WERI-Rb-1 (cell line): Measurements from ENCODE around the gene HDDC3.
"Not testable (repeated sequence)": the region's sequence is repeated elsewhere in the genome, so short reads cannot be mapped to it uniquely, and the experiment has no call there.

ENCODE experiments used
- DNase-seq: peaks from one replicate; pipeline ENCODE4 v3.0.0-alpha.2; 2020
- H3K27ac ChIP-seq: fragments of 250-450 bp; sonication (Bioruptor Pico); 2 replicates; pipeline ENCODE4 v1.5.1; 2020; ENCODE audit warnings: mild to moderate bottlenecking, moderate library complexity
- H3K27me3 ChIP-seq: fragments of 250-450 bp; sonication (Bioruptor Pico); 2 replicates; pipeline ENCODE4 v1.5.1; 2021; ENCODE audit warnings: mild to moderate bottlenecking, low read depth, moderate library complexity; ENCODE audit not compliant: insufficient read depth, severe bottlenecking
- H3K36me3 ChIP-seq: fragments of 250-450 bp; sonication (Bioruptor Pico); 2 replicates; pipeline ENCODE4 v1.5.1; 2020; ENCODE audit warnings: mild to moderate bottlenecking, moderate library complexity
- H3K4me3 ChIP-seq: 2 replicates; pipeline ENCODE4 v1.5.1; 2011; ENCODE audit warnings: low read depth, mild to moderate bottlenecking, control low read depth, low read length
- H3K9me3 ChIP-seq: fragments of 250-450 bp; sonication (Bioruptor Pico); 2 replicates; pipeline ENCODE4 v1.5.1; 2021; ENCODE audit warnings: mild to moderate bottlenecking, moderate library complexity; ENCODE audit not compliant: severe bottlenecking
- CTCF ChIP-seq: IDR thresholded peaks from 2 replicates; pipeline ENCODE4 v1.5.1; 2011; ENCODE audit warnings: low read depth, mild to moderate bottlenecking, control low read depth, inconsistent platforms, low read length

HDDC3 gene

DNA sequence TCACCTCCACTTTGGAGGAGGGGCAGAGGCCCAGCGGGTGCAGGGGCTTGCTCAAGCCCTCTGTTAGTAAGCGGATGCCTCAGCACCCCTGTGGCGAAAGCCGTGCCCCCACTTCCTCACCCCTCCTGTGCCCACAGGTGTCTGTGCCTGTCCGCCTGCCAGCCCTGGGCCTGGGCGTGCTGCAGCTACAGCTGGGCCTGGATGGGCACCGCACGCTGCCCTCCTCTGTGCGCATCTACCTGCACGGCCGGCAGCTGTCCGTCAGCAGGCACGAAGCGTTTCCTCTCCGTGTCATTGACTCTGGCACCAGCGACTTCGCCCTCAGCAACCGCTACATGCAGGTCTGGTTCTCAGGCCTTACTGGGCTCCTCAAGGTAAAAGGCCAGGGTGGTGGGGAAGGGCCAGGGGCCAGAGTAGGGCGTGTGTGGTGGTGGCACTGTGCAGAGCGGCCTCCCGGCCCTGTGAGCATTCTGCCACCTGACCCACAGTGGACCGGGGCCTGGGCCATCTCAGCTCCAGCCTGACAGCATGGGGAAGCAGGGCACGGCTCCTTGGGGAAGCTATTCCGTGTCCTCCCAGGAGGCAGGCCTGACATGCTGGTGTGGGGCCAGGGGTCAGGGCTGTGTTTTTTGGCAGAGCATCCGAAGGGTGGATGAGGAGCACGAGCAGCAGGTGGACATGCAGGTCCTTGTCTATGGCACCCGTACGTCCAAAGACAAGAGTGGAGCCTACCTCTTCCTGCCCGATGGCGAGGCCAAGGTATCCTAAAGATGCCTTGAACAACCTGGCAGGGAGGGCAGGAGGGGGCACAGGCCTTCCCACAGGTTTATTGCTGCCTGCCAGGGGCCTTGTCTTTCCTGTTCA is 20.2 kb downstream of the HDDC3 start:
- Histone ChIP-seq H3K36me3 (no peaks in the 10 kb centered on the region), H3K27ac (no peak overlapping the region), H3K27me3 (peaks cover 11% of the 10 kb centered on the region), H3K4me3 (no peak overlapping the region), H3K9me3 (no peaks in the 10 kb centered on the region)
- no peak for DNase-seq
- no peak for TF ChIP-seq CTCF

DNA sequence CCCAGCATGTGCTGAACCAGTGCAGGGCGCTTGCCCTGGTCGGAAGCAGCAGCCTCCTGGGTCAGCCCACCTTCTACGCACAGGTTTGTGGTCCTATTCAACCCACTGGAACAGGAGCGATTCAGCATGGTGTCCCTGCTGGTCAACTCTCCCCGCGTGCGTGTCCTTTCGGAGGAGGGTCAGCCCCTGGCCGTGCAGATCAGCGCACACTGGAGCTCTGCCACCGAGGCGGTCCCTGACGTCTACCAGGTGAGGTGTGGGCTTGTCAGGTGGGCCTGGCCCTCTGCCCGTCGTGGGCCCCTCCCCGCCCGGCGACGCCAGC is 21.1 kb downstream of the HDDC3 start:
- Histone ChIP-seq H3K27me3 (peaks cover 16% of the 10 kb centered on the region), H3K4me3 (no peak overlapping the region), H3K9me3 (no peaks in the 10 kb centered on the region), H3K36me3 (no peaks in the 10 kb centered on the region), H3K27ac (no peak overlapping the region)
- no peak for DNase-seq
- no peak for TF ChIP-seq CTCF

- no peak for TF ChIP-seq CTCF
- no peak for DNase-seq
- H3K36me3 ChIP-seq = no peaks in the 10 kb centered on the region
- peaks cover 21% of the 10 kb centered on the region for H3K27me3 ChIP-seq
- H3K9me3 ChIP-seq = no peaks in the 10 kb centered on the region
- no peak overlapping the region for H3K4me3 ChIP-seq
- H3K27ac ChIP-seq = no peak overlapping the region
Measured at GRCh38 chr15:90910441-90911301, 21.7 kb downstream of the HDDC3 start.

GRCh38 chr15:90909976-90910375 is 22.4 kb downstream of the HDDC3 start:
- no peak for DNase-seq
- no peak overlapping the region for H3K4me3 ChIP-seq
- no peaks in the 10 kb centered on the region for H3K9me3 ChIP-seq
- H3K36me3 ChIP-seq = no peaks in the 10 kb centered on the region
- peaks cover 25% of the 10 kb centered on the region for H3K27me3 ChIP-seq
- no peak overlapping the region for H3K27ac ChIP-seq
- no peak for TF ChIP-seq CTCF

DNA sequence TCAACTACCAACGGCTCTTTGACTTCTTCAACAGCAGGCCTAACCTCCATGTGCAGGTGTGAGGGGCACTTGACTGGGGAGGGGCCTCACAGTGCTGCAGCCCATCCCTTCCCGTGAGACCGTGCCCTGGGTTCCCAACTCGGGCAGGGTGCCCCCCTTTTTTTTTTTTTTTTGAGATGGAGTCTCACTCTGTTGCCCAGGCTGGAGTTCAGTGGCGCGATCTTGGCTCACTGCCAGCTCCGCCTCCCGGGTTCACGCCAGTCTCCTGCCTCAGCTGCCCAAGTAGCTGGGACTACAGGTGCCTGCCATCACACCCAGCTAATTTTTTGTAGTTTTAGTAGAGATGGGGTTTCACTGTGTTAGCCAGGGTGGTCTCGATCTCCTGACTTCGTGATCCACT is 22.9 kb downstream of the HDDC3 start:
- not testable (repeated sequence) for DNase-seq, H3K9me3 ChIP-seq, H3K36me3 ChIP-seq, H3K4me3 ChIP-seq, H3K27ac ChIP-seq
- H3K27me3 ChIP-seq = peaks cover 29% of the 10 kb centered on the region

GRCh38 chr15:90907838-90908507 is 24.4 kb downstream of the HDDC3 start:
- Histone ChIP-seq H3K4me3 (no peak overlapping the region), H3K9me3 (no peaks in the 10 kb centered on the region), H3K27ac (no peak overlapping the region), H3K36me3 (no peaks in the 10 kb centered on the region), H3K27me3 (peaks cover 41% of the 10 kb centered on the region)
- no peak for TF ChIP-seq CTCF
- DNase-seq = no peak
